Measurements from ENCODE around the gene NASP. TPM values are rescaled to one million over a fixed set of nuclear protein-coding genes. Genes with fewer than 3 reads are reported as not detected.
"Not testable (repeated sequence)": the region's sequence is repeated elsewhere in the genome, so short reads cannot be mapped to it uniquely, and the experiment has no call there.

NASP gene
- total RNA-seq, 1 donor from 2014 or later = 251 TPM

- Mint-ChIP-seq H3K36me3 (ENCODE audit: low read depth) (peaks cover 5% of the 10 kb centered on the region), H3K27me3 (ENCODE audit: insufficient read depth) (no peaks in the 10 kb centered on the region), H3K4me3 (peak overlapping the region; percentile 100), H3K27ac (peak overlapping the region; percentile 98), H3K9me3 (no peaks in the 10 kb centered on the region), H3K4me1 (ENCODE audit: low read depth) (peaks cover 29% of the 10 kb centered on the region)
- intact Hi-C loops (cut with micrococcal nuclease) = loop anchor here (1.0 to 10.0 kb wide), 12 partner anchors 33 to 910 kb away; partner anchors contain the start of genes ARMH1, BTBD19, DYNLT4 and KIF2C
- DNase-seq (ENCODE audit: low spot score) = peak; percentile 82
These were observed 689 bp downstream of the NASP start for GRCh38 chr1:45584351-45585109.

- peak overlapping the region; percentile 100 for H3K4me3 Mint-ChIP-seq
- peaks cover 5% of the 10 kb centered on the region for H3K36me3 Mint-ChIP-seq (ENCODE audit: low read depth)
- peaks cover 29% of the 10 kb centered on the region for H3K4me1 Mint-ChIP-seq (ENCODE audit: low read depth)
- DNase-seq (ENCODE audit: low spot score) = no peak
- no peaks in the 10 kb centered on the region for H3K9me3 Mint-ChIP-seq
- H3K27me3 Mint-ChIP-seq (ENCODE audit: insufficient read depth) = no peaks in the 10 kb centered on the region
- intact Hi-C loops (cut with micrococcal nuclease) = loop anchor here (2.0 to 10.0 kb wide), 4 partner anchors 257 to 850 kb away; partner anchors contain the start of genes BTBD19, DYNLT4, KIF2C and PLK3
- H3K27ac Mint-ChIP-seq = peak overlapping the region; percentile 98
These were observed 1.2 kb downstream of the NASP start for GRCh38 chr1:45585110-45585426.

GRCh38 chr1:45585496-45586075, 1.7 kb downstream of the NASP start:
- H3K36me3 Mint-ChIP-seq (ENCODE audit: low read depth) = peaks cover 5% of the 10 kb centered on the region
- H3K4me1 Mint-ChIP-seq (ENCODE audit: low read depth) = peaks cover 29% of the 10 kb centered on the region
- H3K27ac Mint-ChIP-seq = peak overlapping the region; percentile 98
- H3K9me3 Mint-ChIP-seq = no peaks in the 10 kb centered on the region
- H3K4me3 Mint-ChIP-seq = peak overlapping the region; percentile 100
- no peak for DNase-seq (ENCODE audit: low spot score)
- intact Hi-C loops (cut with micrococcal nuclease) = loop anchor here (1.0 to 10.0 kb wide), 5 partner anchors 165 to 851 kb away; partner anchors contain the start of genes BTBD19, DYNLT4, IPP and KIF2C
- no peaks in the 10 kb centered on the region for H3K27me3 Mint-ChIP-seq (ENCODE audit: insufficient read depth)

GRCh38 chr1:45586769-45587168, 2.9 kb downstream of the NASP start:
- no peak for DNase-seq (ENCODE audit: low spot score)
- Mint-ChIP-seq H3K27ac (peak overlapping the region; percentile 82), H3K36me3 (ENCODE audit: low read depth) (peaks cover 8% of the 10 kb centered on the region), H3K9me3 (no peaks in the 10 kb centered on the region), H3K4me3 (peak overlapping the region; percentile 100), H3K27me3 (ENCODE audit: insufficient read depth) (no peaks in the 10 kb centered on the region), H3K4me1 (ENCODE audit: low read depth) (peaks cover 29% of the 10 kb centered on the region)
- intact Hi-C loops (cut with micrococcal nuclease) = loop anchor here (1.0 to 10.0 kb wide), 4 partner anchors 164 to 852 kb away; partner anchors contain the start of genes BTBD19, DYNLT4, IPP and KIF2C

GRCh38 chr1:45589861-45590260, 6.0 kb downstream of the NASP start:
- intact Hi-C loops (cut with micrococcal nuclease) = loop anchor here (5.0 to 10.0 kb wide), 3 partner anchors 252 to 855 kb away; partner anchors contain the start of genes BTBD19, DYNLT4, KIF2C and PLK3
- Mint-ChIP-seq H3K27me3 (ENCODE audit: insufficient read depth) (no peaks in the 10 kb centered on the region), H3K4me1 (ENCODE audit: low read depth) (peaks cover 24% of the 10 kb centered on the region), H3K4me3 (no peak overlapping the region), H3K36me3 (ENCODE audit: low read depth) (peaks cover 8% of the 10 kb centered on the region), H3K9me3 (no peaks in the 10 kb centered on the region), H3K27ac (no peak overlapping the region)
- no peak for DNase-seq (ENCODE audit: low spot score)

- H3K4me1 Mint-ChIP-seq (ENCODE audit: low read depth) = peaks cover 10% of the 10 kb centered on the region
These were observed 10.6 kb downstream of the NASP start for GRCh38 chr1:45594412-45594811.

GRCh38 chr1:45596765-45597164, 12.9 kb downstream of the NASP start:
- H3K27ac Mint-ChIP-seq; H3K27me3 Mint-ChIP-seq (ENCODE audit: insufficient read depth); H3K4me3 Mint-ChIP-seq; intact Hi-C loops (cut with micrococcal nuclease); DNase-seq (ENCODE audit: low spot score); H3K9me3 Mint-ChIP-seq: not testable (repeated sequence)
- peaks cover 30% of the 10 kb centered on the region for H3K4me1 Mint-ChIP-seq (ENCODE audit: low read depth)
- H3K36me3 Mint-ChIP-seq (ENCODE audit: low read depth) = peaks cover 29% of the 10 kb centered on the region

More at GRCh38 chr1:45594412-45594811, 10.6 kb downstream of the NASP start:
- H3K36me3 Mint-ChIP-seq (ENCODE audit: low read depth) = peaks cover 24% of the 10 kb centered on the region
- intact Hi-C loops (cut with micrococcal nuclease) = no loop called here
- peak overlapping the region; percentile 34 for H3K27ac Mint-ChIP-seq
- no peaks in the 10 kb centered on the region for H3K27me3 Mint-ChIP-seq (ENCODE audit: insufficient read depth)
- no peak overlapping the region for H3K4me3 Mint-ChIP-seq
- no peaks in the 10 kb centered on the region for H3K9me3 Mint-ChIP-seq
- no peak for DNase-seq (ENCODE audit: low spot score)

- Mint-ChIP-seq H3K36me3 (ENCODE audit: low read depth) (peaks cover 47% of the 10 kb centered on the region), H3K4me1 (ENCODE audit: low read depth) (peaks cover 50% of the 10 kb centered on the region), H3K27ac (peak overlapping the region; percentile 1), H3K4me3 (no peak overlapping the region), H3K9me3 (no peaks in the 10 kb centered on the region), H3K27me3 (ENCODE audit: insufficient read depth) (no peaks in the 10 kb centered on the region)
- no peak for DNase-seq (ENCODE audit: low spot score)
- intact Hi-C loops (cut with micrococcal nuclease) = no loop called here
These were observed 20.4 kb downstream of the NASP start for GRCh38 chr1:45604239-45604638.

- Mint-ChIP-seq H3K27ac (peak overlapping the region; percentile 81), H3K4me1 (ENCODE audit: low read depth) (peaks cover 29% of the 10 kb centered on the region), H3K27me3 (ENCODE audit: insufficient read depth) (no peaks in the 10 kb centered on the region), H3K9me3 (no peaks in the 10 kb centered on the region), H3K36me3 (ENCODE audit: low read depth) (peaks cover 54% of the 10 kb centered on the region), H3K4me3 (no peak overlapping the region)
- DNase-seq (ENCODE audit: low spot score) = no peak
- intact Hi-C loops (cut with micrococcal nuclease) = no loop called here
These were observed 23.7 kb downstream of the NASP start for GRCh38 chr1:45607404-45608074.

GRCh38 chr1:45608175-45609156, 24.6 kb downstream of the NASP start:
- no peaks in the 10 kb centered on the region for H3K27me3 Mint-ChIP-seq (ENCODE audit: insufficient read depth)
- no peak for DNase-seq (ENCODE audit: low spot score)
- no peaks in the 10 kb centered on the region for H3K9me3 Mint-ChIP-seq
- H3K4me1 Mint-ChIP-seq (ENCODE audit: low read depth) = peaks cover 33% of the 10 kb centered on the region
- peak overlapping the region; percentile 5 for H3K27ac Mint-ChIP-seq
- H3K4me3 Mint-ChIP-seq = no peak overlapping the region
- peaks cover 59% of the 10 kb centered on the region for H3K36me3 Mint-ChIP-seq (ENCODE audit: low read depth)
- intact Hi-C loops (cut with micrococcal nuclease) = no loop called here

- Mint-ChIP-seq H3K4me1 (ENCODE audit: low read depth) (peaks cover 28% of the 10 kb centered on the region), H3K27me3 (ENCODE audit: insufficient read depth) (no peaks in the 10 kb centered on the region), H3K36me3 (ENCODE audit: low read depth) (peaks cover 68% of the 10 kb centered on the region), H3K27ac (no peak overlapping the region), H3K9me3 (no peaks in the 10 kb centered on the region), H3K4me3 (no peak overlapping the region)
- no peak for DNase-seq (ENCODE audit: low spot score)
- intact Hi-C loops (cut with micrococcal nuclease) = no loop called here
These were observed 26.9 kb downstream of the NASP start for GRCh38 chr1:45610589-45611226.

Data from activated T-helper 1 cell treated with anti-CD3 and anti-CD28 coated beads, Interleukin-12 subunit alpha, Interleukin-12 subunit beta, Interleukin-2, Interleukin-4 antibody, amounts not matched to agents 30 ng/mL and 10 ng/mL and 1 ng/mL, durations not matched to agents 14 hours and 24 hours and 36 hours (primary cell).